ENCODE measurements around the gene ATXN3L.
"Not testable (repeated sequence)": the region's sequence is repeated elsewhere in the genome, so short reads cannot be mapped to it uniquely, and the experiment has no call there.

The ATXN3L gene

GRCh38 chrX:13307041-13307440 lies 12.8 kb downstream of the ATXN3L start:
- DNase-seq (ENCODE audit: extremely low read depth in 1 of 2, low read depth in 1 of 2) = no peak

GRCh38 chrX:13305108-13305507 lies 14.7 kb downstream of the ATXN3L start:
- DNase-seq (ENCODE audit: extremely low read depth in 1 of 2, low read depth in 1 of 2) = no peak

GRCh38 chrX:13304052-13304451 lies 15.8 kb downstream of the ATXN3L start:
- DNase-seq (ENCODE audit: extremely low read depth in 1 of 2, low read depth in 1 of 2) = no peak

- DNase-seq (ENCODE audit: extremely low read depth in 1 of 2, low read depth in 1 of 2) = not testable (repeated sequence)
Measured at GRCh38 chrX:13303248-13303647, 16.6 kb downstream of the ATXN3L start.

GRCh38 chrX:13298836-13299235 lies 21.0 kb downstream of the ATXN3L start:
- DNase-seq (ENCODE audit: extremely low read depth in 1 of 2, low read depth in 1 of 2) = no peak

- DNase-seq (ENCODE audit: extremely low read depth in 1 of 2, low read depth in 1 of 2) = no peak
Measured at GRCh38 chrX:13295841-13296240, 24.0 kb downstream of the ATXN3L start.

- no peak for DNase-seq (ENCODE audit: extremely low read depth in 1 of 2, low read depth in 1 of 2)
Measured at GRCh38 chrX:13293700-13294099, 26.2 kb downstream of the ATXN3L start.

- DNase-seq (ENCODE audit: extremely low read depth in 1 of 2, low read depth in 1 of 2) = no peak
Measured at GRCh38 chrX:13290891-13291614, 28.8 kb downstream of the ATXN3L start.

- no peak for DNase-seq (ENCODE audit: extremely low read depth in 1 of 2, low read depth in 1 of 2)
Measured at GRCh38 chrX:13288671-13289070, 31.2 kb downstream of the ATXN3L start.

- DNase-seq (ENCODE audit: extremely low read depth in 1 of 2, low read depth in 1 of 2) = no peak
Measured at GRCh38 chrX:13287816-13288215, 32.0 kb downstream of the ATXN3L start.

GRCh38 chrX:13285693-13286092 lies 34.2 kb downstream of the ATXN3L start:
- no peak for DNase-seq (ENCODE audit: extremely low read depth in 1 of 2, low read depth in 1 of 2)

GRCh38 chrX:13285229-13285628 lies 34.6 kb downstream of the ATXN3L start:
- no peak for DNase-seq (ENCODE audit: extremely low read depth in 1 of 2, low read depth in 1 of 2)

- DNase-seq (ENCODE audit: extremely low read depth in 1 of 2, low read depth in 1 of 2) = no peak
Measured at GRCh38 chrX:13284570-13284969, 35.3 kb downstream of the ATXN3L start.

- DNase-seq (ENCODE audit: extremely low read depth in 1 of 2, low read depth in 1 of 2) = no peak
Measured at GRCh38 chrX:13283950-13284546, 35.8 kb downstream of the ATXN3L start.

GRCh38 chrX:13283512-13283911 lies 36.3 kb downstream of the ATXN3L start:
- no peak for DNase-seq (ENCODE audit: extremely low read depth in 1 of 2, low read depth in 1 of 2)

GRCh38 chrX:13281289-13281688 lies 38.6 kb downstream of the ATXN3L start:
- no peak for DNase-seq (ENCODE audit: extremely low read depth in 1 of 2, low read depth in 1 of 2)

- no peak for DNase-seq (ENCODE audit: extremely low read depth in 1 of 2, low read depth in 1 of 2)
Measured at GRCh38 chrX:13279279-13280018, 40.4 kb downstream of the ATXN3L start.

- DNase-seq (ENCODE audit: extremely low read depth in 1 of 2, low read depth in 1 of 2) = no peak
Measured at GRCh38 chrX:13277539-13277938, 42.3 kb downstream of the ATXN3L start.

GRCh38 chrX:13276991-13277390 lies 42.9 kb downstream of the ATXN3L start:
- no peak for DNase-seq (ENCODE audit: extremely low read depth in 1 of 2, low read depth in 1 of 2)

GRCh38 chrX:13275031-13275430 lies 44.8 kb downstream of the ATXN3L start:
- no peak for DNase-seq (ENCODE audit: extremely low read depth in 1 of 2, low read depth in 1 of 2)

GRCh38 chrX:13272426-13272825 lies 47.4 kb downstream of the ATXN3L start:
- no peak for DNase-seq (ENCODE audit: extremely low read depth in 1 of 2, low read depth in 1 of 2)

- no peak for DNase-seq (ENCODE audit: extremely low read depth in 1 of 2, low read depth in 1 of 2)
Measured at GRCh38 chrX:13271511-13271910, 48.3 kb downstream of the ATXN3L start.
